Prostate gland (tissue), 2 donors: Measurements from ENCODE around the gene EIF6.

ENCODE experiments used
- POLR2A ChIP-seq: fragments of 450-650 bp; IDR thresholded peaks from one replicate; pipeline ENCODE4 v1.6.1; 2016; ENCODE audit warnings: antibody characterized with exemption, mild to moderate bottlenecking
- TF ChIP-seq, protein P1 (sequence below), 4 experiments: fragments of 200-600 bp in 2 of 4; fragments of 450-650 bp in 2 of 4; sonication (generic) in 2 of 4; IDR thresholded peaks; 1 replicate in 3 of 4; 2 replicates in 1 of 4; pipeline ENCODE4 v1.5.1; 2016 to 2019; ENCODE audit warnings: antibody characterized with exemption in 4 of 4, mild to moderate bottlenecking in 2 of 4, moderate library complexity in 2 of 4

DNA sequence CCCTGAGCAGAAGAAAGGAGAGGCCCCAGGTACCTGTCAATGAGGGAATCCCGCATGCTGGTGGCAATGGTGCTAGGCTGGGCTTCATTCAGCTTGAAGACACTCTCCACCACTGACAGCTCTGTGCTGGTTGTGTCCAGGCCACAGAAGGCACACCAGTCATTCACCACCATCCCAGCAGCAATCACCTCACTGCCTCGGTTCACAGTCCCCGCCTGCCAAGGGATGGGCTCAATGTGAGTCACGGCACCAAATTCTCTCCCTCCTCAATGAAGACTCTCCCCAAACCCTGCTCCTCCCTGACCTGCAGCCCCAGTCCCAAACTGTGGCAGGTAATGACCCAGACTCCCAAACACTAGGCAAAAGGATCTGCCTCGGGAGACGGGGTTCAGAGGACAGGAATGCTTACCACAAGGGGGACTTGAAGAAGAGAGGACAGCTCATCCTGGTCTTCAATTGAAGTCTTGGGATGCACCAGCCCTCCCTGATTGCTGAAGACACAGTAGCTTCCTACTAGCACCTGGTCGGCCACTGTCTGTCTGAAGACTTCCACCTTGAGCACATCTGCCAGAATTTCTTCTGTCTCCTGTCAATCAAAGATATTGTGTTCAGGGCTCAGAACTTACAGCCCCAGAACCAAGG, 4.9 kb downstream of the EIF6 start:
- TF ChIP-seq POLR2A, result no peak
- TF ChIP-seq, protein P1, sequence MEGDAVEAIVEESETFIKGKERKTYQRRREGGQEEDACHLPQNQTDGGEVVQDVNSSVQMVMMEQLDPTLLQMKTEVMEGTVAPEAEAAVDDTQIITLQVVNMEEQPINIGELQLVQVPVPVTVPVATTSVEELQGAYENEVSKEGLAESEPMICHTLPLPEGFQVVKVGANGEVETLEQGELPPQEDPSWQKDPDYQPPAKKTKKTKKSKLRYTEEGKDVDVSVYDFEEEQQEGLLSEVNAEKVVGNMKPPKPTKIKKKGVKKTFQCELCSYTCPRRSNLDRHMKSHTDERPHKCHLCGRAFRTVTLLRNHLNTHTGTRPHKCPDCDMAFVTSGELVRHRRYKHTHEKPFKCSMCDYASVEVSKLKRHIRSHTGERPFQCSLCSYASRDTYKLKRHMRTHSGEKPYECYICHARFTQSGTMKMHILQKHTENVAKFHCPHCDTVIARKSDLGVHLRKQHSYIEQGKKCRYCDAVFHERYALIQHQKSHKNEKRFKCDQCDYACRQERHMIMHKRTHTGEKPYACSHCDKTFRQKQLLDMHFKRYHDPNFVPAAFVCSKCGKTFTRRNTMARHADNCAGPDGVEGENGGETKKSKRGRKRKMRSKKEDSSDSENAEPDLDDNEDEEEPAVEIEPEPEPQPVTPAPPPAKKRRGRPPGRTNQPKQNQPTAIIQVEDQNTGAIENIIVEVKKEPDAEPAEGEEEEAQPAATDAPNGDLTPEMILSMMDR (IDR thresholded peaks at IDR 0.05), result no peak
